Measurements from ENCODE around the gene SUN2. TPM values are rescaled to one million over a fixed set of nuclear protein-coding genes. Genes with fewer than 3 reads are reported as not detected.

SUN2 gene
- total and polyA plus RNA-seq, 2 donors (not counting 3 experiments of a cell fraction or from before 2014, with no cell fraction given), result 76.7 to 133 TPM

DNA sequence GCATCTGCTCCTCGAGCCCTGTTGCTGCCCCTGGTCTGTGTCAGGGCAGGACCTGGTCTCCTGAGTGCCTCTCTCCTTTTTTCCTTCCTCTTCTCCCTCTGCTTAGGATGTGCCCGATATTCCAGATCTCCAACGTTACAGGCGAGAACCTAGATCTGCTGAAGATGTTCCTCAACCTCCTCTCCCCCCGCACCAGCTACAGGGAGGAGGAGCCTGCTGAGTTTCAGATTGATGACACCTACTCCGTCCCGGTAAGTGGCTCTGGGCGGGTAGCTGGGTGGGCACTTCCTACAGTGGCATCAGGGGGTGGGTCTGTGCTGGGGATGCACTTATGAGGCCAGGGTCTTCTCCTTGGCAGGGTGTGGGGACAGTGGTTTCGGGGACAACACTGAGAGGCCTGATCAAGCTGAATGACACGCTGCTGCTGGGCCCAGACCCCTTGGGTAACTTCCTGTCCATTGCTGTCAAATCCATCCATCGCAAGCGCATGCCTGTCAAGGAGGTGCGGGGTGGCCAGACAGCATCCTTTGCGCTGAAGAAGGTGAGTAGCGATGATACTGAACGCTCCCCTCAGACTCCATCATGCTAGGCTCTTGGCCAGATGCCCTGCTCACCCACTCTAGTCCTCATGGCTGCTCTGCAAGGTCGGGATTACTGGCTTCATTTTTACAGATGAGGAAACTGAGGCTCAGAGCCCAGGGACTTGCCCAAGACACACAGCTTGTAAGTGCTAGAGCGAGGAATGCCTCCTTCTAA is 29.7 kb downstream of the SUN2 start:
- Histone ChIP-seq H3K4me3 (replicated peaks in 1 of 3; ENCODE audit: insufficient read depth in 1 of 3, low read depth in 1 of 3, low read length in 3 of 3) (no peak overlapping the region), H2AFZ (ENCODE audit: low read depth, low read length) (no peak overlapping the region), H3K27ac (ENCODE audit: insufficient read depth, low read depth, low read length) (no peak overlapping the region), H3K27me3 (ENCODE audit: control insufficient read depth in 2 of 2, insufficient read depth in 2 of 2, low read length in 2 of 2) (no peaks in the 10 kb centered on the region), H3K4me2 (ENCODE audit: insufficient read depth, low read length) (no peak overlapping the region), H4K20me1 (replicated peaks; ENCODE audit: control insufficient read depth, extremely low read depth, insufficient read depth, low read length) (no peaks in the 10 kb centered on the region), H3K9me1 (replicated peaks; ENCODE audit: control insufficient read depth, extremely low read depth, insufficient read depth, low read length) (no peaks in the 10 kb centered on the region), H3K4me1 (ENCODE audit: control insufficient read depth, extremely low read depth, insufficient read depth, low read length) (no peaks in the 10 kb centered on the region), H3K9ac (replicated peaks; ENCODE audit: extremely low read depth, insufficient read depth, low read length) (no peak overlapping the region), H3K36me3 (ENCODE audit: control insufficient read depth in 2 of 2, extremely low read depth in 1 of 2, insufficient read depth in 2 of 2, low read length in 2 of 2) (peaks cover 14 to 57% of the 10 kb centered on the region in 2 experiments), H3K79me2 (ENCODE audit: control insufficient read depth, insufficient read depth, low read length) (no peaks in the 10 kb centered on the region), H3K9me3 (replicated peaks; ENCODE audit: control insufficient read depth, insufficient read depth, low read length) (no peaks in the 10 kb centered on the region)
- intact Hi-C loops (cut with micrococcal nuclease) (no loop called here), dilution Hi-C loops (cut with MboI; ENCODE audit: extremely low pct_ligation_motif_present, low sequenced_read_pairs) (no loop called here)
- ChIA-PET POLR2A (no interaction called here), CTCF (interaction anchor here (0.6 to 1.7 kb wide), 5 partner anchors 17 to 201 kb away, joined by 3 to 9 read pairs (median 5); partner anchors contain the start of gene GTPBP1)
- TF ChIP-seq, protein P1, sequence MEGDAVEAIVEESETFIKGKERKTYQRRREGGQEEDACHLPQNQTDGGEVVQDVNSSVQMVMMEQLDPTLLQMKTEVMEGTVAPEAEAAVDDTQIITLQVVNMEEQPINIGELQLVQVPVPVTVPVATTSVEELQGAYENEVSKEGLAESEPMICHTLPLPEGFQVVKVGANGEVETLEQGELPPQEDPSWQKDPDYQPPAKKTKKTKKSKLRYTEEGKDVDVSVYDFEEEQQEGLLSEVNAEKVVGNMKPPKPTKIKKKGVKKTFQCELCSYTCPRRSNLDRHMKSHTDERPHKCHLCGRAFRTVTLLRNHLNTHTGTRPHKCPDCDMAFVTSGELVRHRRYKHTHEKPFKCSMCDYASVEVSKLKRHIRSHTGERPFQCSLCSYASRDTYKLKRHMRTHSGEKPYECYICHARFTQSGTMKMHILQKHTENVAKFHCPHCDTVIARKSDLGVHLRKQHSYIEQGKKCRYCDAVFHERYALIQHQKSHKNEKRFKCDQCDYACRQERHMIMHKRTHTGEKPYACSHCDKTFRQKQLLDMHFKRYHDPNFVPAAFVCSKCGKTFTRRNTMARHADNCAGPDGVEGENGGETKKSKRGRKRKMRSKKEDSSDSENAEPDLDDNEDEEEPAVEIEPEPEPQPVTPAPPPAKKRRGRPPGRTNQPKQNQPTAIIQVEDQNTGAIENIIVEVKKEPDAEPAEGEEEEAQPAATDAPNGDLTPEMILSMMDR (IDR thresholded peaks at IDR 0.05; ENCODE audit: extremely low read depth in 1 of 2, insufficient read depth in 1 of 2, low read depth in 1 of 2, low read length in 2 of 2), result no peak
- no peak for TF ChIP-seq EZH2 (IDR thresholded peaks at IDR 0.05; ENCODE audit: borderline replicate concordance, low read depth, low read length, severe bottlenecking)
- no peak for TF ChIP-seq FOS (IDR thresholded peaks at IDR 0.05; ENCODE audit: borderline replicate concordance, insufficient read depth, low read length)
- no peak for TF ChIP-seq GATA2 (IDR thresholded peaks at IDR 0.05; ENCODE audit: insufficient read depth, insufficient read length, low read depth, low read length)
- TF ChIP-seq MYC (IDR thresholded peaks at IDR 0.05; ENCODE audit: low read depth, low read length), result no peak
- no peak for TF ChIP-seq POLR2A (IDR thresholded peaks at IDR 0.05; ENCODE audit: low read depth, low read length)
- TF ChIP-seq, protein P2, sequence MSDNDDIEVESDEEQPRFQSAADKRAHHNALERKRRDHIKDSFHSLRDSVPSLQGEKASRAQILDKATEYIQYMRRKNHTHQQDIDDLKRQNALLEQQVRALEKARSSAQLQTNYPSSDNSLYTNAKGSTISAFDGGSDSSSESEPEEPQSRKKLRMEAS (IDR thresholded peaks at IDR 0.05; ENCODE audit: insufficient read depth, insufficient read length), result no peak
- TF ChIP-seq JUN (IDR thresholded peaks at IDR 0.05; ENCODE audit: borderline replicate concordance, insufficient read depth, insufficient read length, low read depth), result no peak
- TF ChIP-seq POLR2AphosphoS5 (IDR thresholded peaks at IDR 0.05; ENCODE audit: insufficient read depth, low read depth, low read length), result no peak
- BruUV-seq (replicated peaks), result no TSS peak
- no peak for FAIRE-seq
- no peak for DNase-seq (ENCODE audit: low read depth, low spot score)
